ENCODE data around the gene PCDHB6. TPM values are rescaled to one million over a fixed set of nuclear protein-coding genes. Genes with fewer than 3 reads are reported as not detected.
"Not testable (repeated sequence)": the region's sequence is repeated elsewhere in the genome, so short reads cannot be mapped to it uniquely, and the experiment has no call there.

Gene PCDHB6
- total and polyA plus RNA-seq, 5 donors from 2014 or later = not detected

DNA sequence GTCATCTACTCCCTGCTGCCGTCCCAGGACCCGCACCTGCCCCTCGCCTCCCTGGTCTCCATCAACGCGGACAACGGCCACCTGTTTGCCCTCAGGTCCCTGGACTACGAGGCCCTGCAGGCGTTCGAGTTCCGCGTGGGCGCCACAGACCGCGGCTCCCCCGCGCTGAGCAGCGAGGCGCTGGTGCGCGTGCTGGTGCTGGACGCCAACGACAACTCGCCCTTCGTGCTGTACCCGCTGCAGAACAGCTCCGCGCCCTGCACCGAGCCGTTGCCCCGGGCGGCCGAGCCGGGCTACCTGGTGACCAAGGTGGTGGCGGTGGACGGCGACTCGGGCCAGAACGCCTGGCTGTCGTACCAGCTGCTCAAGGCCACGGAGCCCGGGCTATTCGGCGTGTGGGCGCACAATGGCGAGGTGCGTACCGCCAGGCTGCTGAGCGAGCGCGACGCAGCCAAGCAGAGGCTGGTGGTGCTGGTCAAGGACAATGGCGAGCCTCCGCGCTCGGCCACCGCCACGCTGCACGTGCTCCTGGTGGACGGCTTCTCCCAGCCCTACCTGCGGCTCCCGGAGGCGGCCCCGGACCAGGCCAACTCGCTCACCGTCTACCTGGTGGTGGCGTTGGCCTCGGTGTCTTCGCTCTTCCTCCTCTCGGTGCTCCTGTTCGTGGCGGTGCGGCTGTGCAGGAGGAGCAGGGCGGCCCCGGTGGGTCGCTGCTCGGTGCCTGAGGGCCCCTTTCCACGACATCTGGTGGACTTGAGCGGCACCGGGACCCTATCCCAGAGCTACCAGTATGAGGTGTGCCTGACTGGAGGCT is 24.6 kb downstream of the PCDHB6 start:
- not testable (repeated sequence) for H3K27ac Mint-ChIP-seq, H3K4me3 Mint-ChIP-seq, H3K36me3 Mint-ChIP-seq

DNA sequence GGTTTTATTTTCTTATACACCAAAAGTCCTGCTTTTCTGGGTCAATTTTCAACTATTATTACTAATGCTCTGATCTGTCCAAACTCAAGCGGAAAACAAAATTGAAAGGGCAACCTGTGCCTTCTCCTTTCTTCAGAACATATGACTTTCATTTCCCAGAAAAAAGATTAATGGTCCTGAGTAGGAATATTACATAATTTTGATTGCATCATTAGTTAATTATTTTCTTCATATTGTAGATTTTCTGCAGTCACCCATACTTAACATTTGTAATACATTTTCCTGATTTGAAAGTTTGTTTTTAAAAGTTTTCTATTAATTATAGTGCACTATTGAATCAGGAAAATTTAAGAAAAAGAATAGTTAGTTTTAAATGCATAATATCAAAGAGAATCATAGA is 26.1 kb downstream of the PCDHB6 start:
- peaks cover 14% of the 10 kb centered on the region for H3K27me3 Mint-ChIP-seq
- no peak for ATAC-seq (ENCODE audit: low read depth in 2 of 2)
- peaks cover 0 to 11% (median 2%) of the 10 kb centered on the region in 7 donors for H3K9me3 Mint-ChIP-seq
- no peak overlapping the region for H3K27ac Mint-ChIP-seq
- H3K9me3 ChIP-seq (ENCODE audit: control insufficient read depth in 2 of 2, low read length in 2 of 2) = no peaks in the 10 kb centered on the region
- H3K36me3 Mint-ChIP-seq = no peaks in the 10 kb centered on the region
- H3K4me3 ChIP-seq (ENCODE audit: low read depth, low read length) = no peak overlapping the region
- no peak overlapping the region for H3K27ac ChIP-seq (ENCODE audit: insufficient read depth, low read length, poor library complexity, severe bottlenecking)
- no peaks in the 10 kb centered on the region for H3K36me3 ChIP-seq (ENCODE audit: control insufficient read depth, insufficient read depth, low read length)
- DNase-seq = no peak
- no peak overlapping the region for H3K4me3 Mint-ChIP-seq
- H3K4me1 Mint-ChIP-seq = peaks cover 0 to 5% (median 0%) of the 10 kb centered on the region in 4 donors
- H3K27me3 ChIP-seq (ENCODE audit: control insufficient read depth, insufficient read depth, low read length) = peaks cover 5% of the 10 kb centered on the region
- H3K4me1 ChIP-seq (ENCODE audit: control insufficient read depth, insufficient read depth, low read length, poor library complexity, severe bottlenecking) = no peaks in the 10 kb centered on the region

More for the DNA sequence above, 24.6 kb downstream of the PCDHB6 start:
- not testable (repeated sequence) for H3K27ac ChIP-seq (ENCODE audit: insufficient read depth, low read length, poor library complexity, severe bottlenecking); H3K4me1 Mint-ChIP-seq; H3K36me3 ChIP-seq (ENCODE audit: control insufficient read depth, insufficient read depth, low read length); H3K4me3 ChIP-seq (ENCODE audit: low read depth, low read length); ATAC-seq (ENCODE audit: low read depth in 2 of 2); H3K27me3 ChIP-seq (ENCODE audit: control insufficient read depth, insufficient read depth, low read length); H3K9me3 ChIP-seq (ENCODE audit: control insufficient read depth in 2 of 2, low read length in 2 of 2); H3K4me1 ChIP-seq (ENCODE audit: control insufficient read depth, insufficient read depth, low read length, poor library complexity, severe bottlenecking); DNase-seq
- Mint-ChIP-seq H3K9me3 (peaks cover 0 to 11% (median 0%) of the 10 kb centered on the region in 7 donors), H3K27me3 (peaks cover 14% of the 10 kb centered on the region)

DNA sequence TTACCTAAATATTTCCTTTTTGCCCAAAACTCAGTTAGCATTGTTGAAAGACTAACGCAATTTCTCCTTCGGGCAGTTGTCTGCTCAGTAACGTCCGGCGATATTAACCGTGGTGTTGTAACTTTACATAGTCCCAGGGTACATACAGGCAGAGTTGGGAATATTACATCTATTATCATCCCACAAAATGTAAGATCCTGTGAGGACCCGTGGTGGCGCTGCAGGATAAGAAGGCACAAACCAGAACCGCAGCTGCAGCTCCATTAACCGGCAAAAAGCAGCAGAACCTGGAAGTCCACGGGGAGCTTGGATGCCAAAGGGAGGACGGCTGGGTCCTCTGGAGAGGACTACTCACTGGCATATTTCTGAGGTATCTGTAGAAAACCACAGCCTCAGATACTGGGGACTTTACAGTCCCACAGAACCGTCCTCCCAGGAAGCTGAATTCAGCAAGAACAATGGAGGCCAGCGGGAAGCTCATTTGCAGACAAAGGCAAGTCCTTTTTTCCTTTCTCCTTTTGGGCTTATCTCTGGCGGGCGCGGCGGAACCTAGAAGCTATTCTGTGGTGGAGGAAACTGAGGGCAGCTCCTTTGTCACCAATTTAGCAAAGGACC is 27.8 kb downstream of the PCDHB6 start, which contains the start of gene PCDHB8:
Gene PCDHB8 (plus strand): TSS at position 214 of the 615 bp plus-strand sequence. CDS start 245 bp downstream, at position 459.
- peaks cover 0 to 10% (median 7%) of the 10 kb centered on the region in 7 donors for H3K9me3 Mint-ChIP-seq
- not testable (repeated sequence) for H3K4me3 Mint-ChIP-seq

DNA sequence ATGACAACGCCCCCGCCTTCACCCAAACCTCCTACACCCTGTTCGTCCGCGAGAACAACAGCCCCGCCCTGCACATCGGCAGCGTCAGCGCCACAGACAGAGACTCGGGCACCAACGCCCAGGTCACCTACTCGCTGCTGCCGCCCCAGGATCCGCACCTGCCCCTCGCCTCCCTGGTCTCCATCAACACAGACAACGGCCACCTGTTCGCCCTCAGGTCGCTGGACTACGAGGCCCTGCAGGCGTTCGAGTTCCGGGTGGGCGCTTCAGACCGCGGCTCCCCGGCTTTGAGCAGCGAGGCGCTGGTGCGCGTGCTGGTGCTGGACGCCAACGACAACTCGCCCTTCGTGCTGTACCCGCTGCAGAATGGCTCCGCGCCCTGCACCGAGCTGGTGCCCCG is 29.5 kb downstream of the PCDHB6 start:
- H3K4me1 ChIP-seq (ENCODE audit: control insufficient read depth, insufficient read depth, low read length, poor library complexity, severe bottlenecking); H3K27me3 ChIP-seq (ENCODE audit: control insufficient read depth, insufficient read depth, low read length); H3K4me3 ChIP-seq (ENCODE audit: low read depth, low read length); H3K4me1 Mint-ChIP-seq; ATAC-seq (ENCODE audit: low read depth in 2 of 2); H3K4me3 Mint-ChIP-seq; H3K9me3 ChIP-seq (ENCODE audit: control insufficient read depth in 2 of 2, low read length in 2 of 2); H3K27ac ChIP-seq (ENCODE audit: insufficient read depth, low read length, poor library complexity, severe bottlenecking); H3K36me3 ChIP-seq (ENCODE audit: control insufficient read depth, insufficient read depth, low read length); H3K36me3 Mint-ChIP-seq; DNase-seq; H3K27ac Mint-ChIP-seq: not testable (repeated sequence)
- peaks cover 0 to 16% (median 6%) of the 10 kb centered on the region in 7 donors for H3K9me3 Mint-ChIP-seq
- H3K27me3 Mint-ChIP-seq = peaks cover 11% of the 10 kb centered on the region

More for the DNA sequence above, 27.8 kb downstream of the PCDHB6 start, which contains the start of gene PCDHB8:
- H3K9me3 ChIP-seq (ENCODE audit: control insufficient read depth in 2 of 2, low read length in 2 of 2); H3K4me1 ChIP-seq (ENCODE audit: control insufficient read depth, insufficient read depth, low read length, poor library complexity, severe bottlenecking); H3K4me1 Mint-ChIP-seq; H3K27me3 ChIP-seq (ENCODE audit: control insufficient read depth, insufficient read depth, low read length); H3K27ac ChIP-seq (ENCODE audit: insufficient read depth, low read length, poor library complexity, severe bottlenecking); H3K36me3 Mint-ChIP-seq; H3K4me3 ChIP-seq (ENCODE audit: low read depth, low read length); DNase-seq; H3K36me3 ChIP-seq (ENCODE audit: control insufficient read depth, insufficient read depth, low read length); H3K27ac Mint-ChIP-seq; ATAC-seq (ENCODE audit: low read depth in 2 of 2): not testable (repeated sequence)
- H3K27me3 Mint-ChIP-seq = peaks cover 14% of the 10 kb centered on the region

DNA sequence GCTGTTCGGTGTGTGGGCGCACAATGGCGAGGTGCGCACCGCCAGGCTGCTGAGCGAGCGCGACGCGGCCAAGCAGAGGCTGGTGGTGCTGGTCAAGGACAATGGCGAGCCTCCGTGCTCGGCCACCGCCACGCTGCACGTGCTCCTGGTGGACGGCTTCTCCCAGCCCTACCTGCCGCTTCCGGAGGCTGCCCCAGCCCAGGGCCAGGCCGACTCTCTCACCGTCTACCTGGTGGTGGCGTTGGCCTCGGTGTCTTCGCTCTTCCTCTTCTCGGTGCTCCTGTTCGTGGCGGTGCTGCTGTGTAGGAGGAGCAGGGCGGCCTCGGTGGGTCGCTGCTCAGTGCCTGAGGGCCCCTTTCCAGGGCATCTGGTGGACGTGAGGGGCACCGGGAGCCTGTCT is 30.0 kb downstream of the PCDHB6 start:
- not testable (repeated sequence) for H3K27me3 ChIP-seq (ENCODE audit: control insufficient read depth, insufficient read depth, low read length); H3K4me3 Mint-ChIP-seq; H3K27ac ChIP-seq (ENCODE audit: insufficient read depth, low read length, poor library complexity, severe bottlenecking); H3K27me3 Mint-ChIP-seq; H3K4me3 ChIP-seq (ENCODE audit: low read depth, low read length); H3K4me1 ChIP-seq (ENCODE audit: control insufficient read depth, insufficient read depth, low read length, poor library complexity, severe bottlenecking); ATAC-seq (ENCODE audit: low read depth in 2 of 2); H3K4me1 Mint-ChIP-seq; H3K36me3 ChIP-seq (ENCODE audit: control insufficient read depth, insufficient read depth, low read length); H3K9me3 ChIP-seq (ENCODE audit: control insufficient read depth in 2 of 2, low read length in 2 of 2); H3K36me3 Mint-ChIP-seq; H3K27ac Mint-ChIP-seq; DNase-seq
- peaks cover 0 to 19% (median 6%) of the 10 kb centered on the region in 7 donors for H3K9me3 Mint-ChIP-seq

DNA sequence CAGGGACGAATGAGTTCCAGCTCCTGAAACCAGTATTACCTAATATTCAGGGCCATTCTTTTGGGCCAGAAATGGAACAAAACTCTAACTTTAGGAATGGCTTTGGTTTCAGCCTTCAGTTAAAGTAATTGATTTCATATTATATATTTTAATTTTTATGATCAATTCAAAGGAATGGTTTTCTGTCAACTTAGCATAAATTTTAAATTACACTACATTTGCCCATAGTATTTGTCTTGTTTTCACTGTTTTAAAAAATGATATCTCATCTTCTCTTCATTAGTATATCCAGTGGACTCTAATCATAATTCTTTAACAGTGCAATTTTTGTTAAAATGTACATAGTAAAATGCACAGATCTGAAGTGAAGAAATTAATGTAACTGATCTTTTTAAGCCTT is 30.5 kb downstream of the PCDHB6 start:
- H3K4me1 Mint-ChIP-seq = no peaks in the 10 kb centered on the region
- ATAC-seq (ENCODE audit: low read depth in 2 of 2) (no peak), DNase-seq (no peak)
- H3K36me3 Mint-ChIP-seq = peaks cover 6% of the 10 kb centered on the region
- no peaks in the 10 kb centered on the region for H3K36me3 ChIP-seq (ENCODE audit: control insufficient read depth, insufficient read depth, low read length)
- peaks cover 9% of the 10 kb centered on the region for H3K27me3 ChIP-seq (ENCODE audit: control insufficient read depth, insufficient read depth, low read length)
- no peak overlapping the region for H3K4me3 ChIP-seq (ENCODE audit: low read depth, low read length)
- H3K9me3 Mint-ChIP-seq = peaks cover 0 to 19% (median 6%) of the 10 kb centered on the region in 7 donors
- no peaks in the 10 kb centered on the region for H3K9me3 ChIP-seq (ENCODE audit: control insufficient read depth in 2 of 2, low read length in 2 of 2)
- H3K27ac ChIP-seq (ENCODE audit: insufficient read depth, low read length, poor library complexity, severe bottlenecking) = no peak overlapping the region
- H3K27me3 Mint-ChIP-seq = peaks cover 4% of the 10 kb centered on the region
- no peaks in the 10 kb centered on the region for H3K4me1 ChIP-seq (ENCODE audit: control insufficient read depth, insufficient read depth, low read length, poor library complexity, severe bottlenecking)
- no peak overlapping the region for H3K27ac Mint-ChIP-seq
- no peak overlapping the region for H3K4me3 Mint-ChIP-seq

DNA sequence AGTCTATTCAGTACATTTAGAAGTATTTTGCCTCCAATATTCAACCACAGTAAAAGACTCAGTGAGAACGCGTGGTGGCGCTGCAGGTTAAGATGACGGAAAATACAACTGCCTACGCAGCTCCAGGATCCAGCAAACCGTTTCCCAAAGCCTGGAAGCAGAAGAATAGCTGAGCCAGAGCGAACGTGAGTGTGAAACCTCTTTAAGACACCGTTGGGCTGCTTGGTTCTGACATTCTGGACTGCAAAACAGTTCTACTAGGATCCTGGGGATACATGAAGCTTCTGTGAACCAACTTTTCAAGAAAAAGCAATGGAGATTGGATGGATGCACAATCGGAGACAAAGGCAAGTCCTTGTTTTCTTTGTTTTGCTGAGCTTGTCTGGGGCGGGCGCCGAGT is 32.4 kb downstream of the PCDHB6 start, which contains the start of gene PCDHB16:
Gene PCDHB16 (plus strand): TSS at position 140 of the 400 bp plus-strand sequence. CDS start 173 bp downstream, at position 313.
- Histone ChIP-seq H3K4me3 (ENCODE audit: low read depth, low read length) (no peak within 1 kb of the TSS), H3K9me3 (ENCODE audit: control insufficient read depth in 2 of 2, low read length in 2 of 2) (no peaks in the 10 kb centered on the region), H3K27ac (ENCODE audit: insufficient read depth, low read length, poor library complexity, severe bottlenecking) (no peak within 1 kb of the TSS), H3K27me3 (ENCODE audit: control insufficient read depth, insufficient read depth, low read length) (peaks cover 6% of the 10 kb centered on the region), H3K36me3 (ENCODE audit: control insufficient read depth, insufficient read depth, low read length) (no peaks in the 10 kb centered on the region), H3K4me1 (ENCODE audit: control insufficient read depth, insufficient read depth, low read length, poor library complexity, severe bottlenecking) (no peaks in the 10 kb centered on the region)
- Mint-ChIP-seq H3K4me3 (no peak within 1 kb of the TSS), H3K27ac (no peak within 1 kb of the TSS), H3K9me3 (peaks cover 0 to 27% (median 8%) of the 10 kb centered on the region in 7 donors), H3K27me3 (peaks cover 14% of the 10 kb centered on the region), H3K4me1 (peaks cover 0 to 6% (median 2%) of the 10 kb centered on the region in 4 donors), H3K36me3 (peaks cover 6% of the 10 kb centered on the region)
- no peak for ATAC-seq (ENCODE audit: low read depth in 2 of 2)
- DNase-seq = no peak

Measured in CD4-positive, CD25-positive, alpha-beta regulatory T cell (primary cell).